MCF 10A (cell line): ENCODE data around the gene SPATA13. TPM values are rescaled to one million over a fixed set of nuclear protein-coding genes. Genes with fewer than 3 reads are reported as not detected.
"Not testable (repeated sequence)": the region's sequence is repeated elsewhere in the genome, so short reads cannot be mapped to it uniquely, and the experiment has no call there.

ENCODE experiments used
- BruUV-seq: library from RNA; stranded (reverse); fragments of 400-500 nt; replicated peaks from 2 replicates; lab custom pipeline; 2021; lab: Mats Ljungman, UMichigan
- CTCF ChIA-PET: fragments of 300-600 bp; sonication (Branson Sonifier 250); formaldehyde crosslinking; extraction: SDS; loops from one replicate; lab custom pipeline; 2021; ENCODE audit warnings: antibody characterized with exemption, inconsistent platforms; lab: Yijun Ruan, JAX
- POLR2A ChIA-PET: fragments of 300-600, 350-650 bp; sonication (Branson Sonifier 250); formaldehyde crosslinking; extraction: SDS; loops from one replicate; lab custom pipeline; 2020; ENCODE audit warnings: antibody characterized with exemption, inconsistent platforms; lab: Yijun Ruan, JAX
- DNase-seq: peaks from one replicate; pipeline ENCODE4 v3.0.0-alpha.2; 2018; ENCODE audit not compliant: unreplicated experiment
- H3K27ac Mint-ChIP-seq: one replicate; pipeline ENCODE4 v1.8.0; 2022; ENCODE audit warnings: mild to moderate bottlenecking, low read depth, mixed read lengths; ENCODE audit not compliant: unreplicated experiment
- H3K27me3 Mint-ChIP-seq: one replicate; pipeline ENCODE4 v1.8.0; 2022; ENCODE audit warnings: mixed read lengths; ENCODE audit not compliant: insufficient read depth, unreplicated experiment
- H3K36me3 Mint-ChIP-seq: one replicate; pipeline ENCODE4 v1.8.0; 2022; ENCODE audit warnings: mild to moderate bottlenecking, moderate library complexity, mixed read lengths; ENCODE audit not compliant: insufficient read depth, unreplicated experiment
- H3K4me1 Mint-ChIP-seq: one replicate; pipeline ENCODE4 v1.8.0; 2022; ENCODE audit warnings: mixed read lengths; ENCODE audit not compliant: insufficient read depth, unreplicated experiment
- H3K4me3 Mint-ChIP-seq: one replicate; pipeline ENCODE4 v1.8.0; 2022; ENCODE audit warnings: mild to moderate bottlenecking, moderate library complexity, mixed read lengths; ENCODE audit not compliant: unreplicated experiment
- H3K9me3 Mint-ChIP-seq: one replicate; pipeline ENCODE4 v1.8.0; 2022; ENCODE audit warnings: mixed read lengths; ENCODE audit not compliant: unreplicated experiment
- CTCF ChIP-seq: fragments of 200-600 bp; IDR thresholded peaks from one replicate; pipeline ENCODE4 v1.8.0; 2022; ENCODE audit warnings: antibody characterized with exemption, mild to moderate bottlenecking; ENCODE audit not compliant: unreplicated experiment
- intact Hi-C: fragments of 100-400 bp; cut with micrococcal nuclease; formaldehyde crosslinking; loops from 2 replicates; pipeline ENCODE4 v1.14.1; 2022
- total RNA-seq: library from RNA; stranded (reverse); gene quantifications from 2 replicates; pipeline ENCODE4 v1.2.3, GENCODE V29; 2022

The SPATA13 gene
- total RNA-seq, 1 experiment from 2014 or later: 2.2 TPM

GRCh38 chr13:24323036-24323738, 162.7 kb downstream of the SPATA13 start:
- intact Hi-C loops: loop anchor here (10.0 kb wide), 1 partner anchor 232 kb away; no protein-coding TSS in a partner anchor
- DNase-seq: no peak
- no TSS peak for BruUV-seq
- no peak overlapping the region for H3K4me3 Mint-ChIP-seq
- no peak overlapping the region for H3K27ac Mint-ChIP-seq
- H3K9me3 Mint-ChIP-seq: no peaks in the 10 kb centered on the region
- POLR2A ChIA-PET: interaction anchor here (0.6 kb wide), 1 partner anchor 616 kb away, joined by 3 read pairs; no protein-coding TSS in a partner anchor
- H3K4me1 Mint-ChIP-seq: no peaks in the 10 kb centered on the region
- no peaks in the 10 kb centered on the region for H3K27me3 Mint-ChIP-seq
- CTCF ChIA-PET: interaction anchor here (0.8 kb wide), 1 partner anchor 235 kb away, joined by 3 read pairs; no protein-coding TSS in a partner anchor
- H3K36me3 Mint-ChIP-seq: no peaks in the 10 kb centered on the region
- TF ChIP-seq CTCF: no peak

- no TSS peak for BruUV-seq
- intact Hi-C loops: loop anchor here (10.0 kb wide), 1 partner anchor 231 kb away; no protein-coding TSS in a partner anchor
- Mint-ChIP-seq H3K27ac (no peak overlapping the region), H3K4me1 (no peaks in the 10 kb centered on the region), H3K27me3 (no peaks in the 10 kb centered on the region), H3K4me3 (no peak overlapping the region), H3K9me3 (no peaks in the 10 kb centered on the region), H3K36me3 (no peaks in the 10 kb centered on the region)
- TF ChIP-seq CTCF: no peak
- DNase-seq: no peak
- ChIA-PET POLR2A (no interaction called here), CTCF (no interaction called here)
These were observed 163.2 kb downstream of the SPATA13 start for GRCh38 chr13:24323739-24324075.

GRCh38 chr13:24327598-24327997, 167.1 kb downstream of the SPATA13 start:
- BruUV-seq, H3K9me3 Mint-ChIP-seq, DNase-seq, CTCF ChIA-PET, POLR2A ChIA-PET, H3K4me3 Mint-ChIP-seq, H3K27me3 Mint-ChIP-seq, H3K36me3 Mint-ChIP-seq, H3K27ac Mint-ChIP-seq, H3K4me1 Mint-ChIP-seq: not testable (repeated sequence)
- intact Hi-C loops: loop anchor here (10.0 kb wide), 1 partner anchor 227 kb away; no protein-coding TSS in a partner anchor

GRCh38 chr13:24328145-24328544, 167.6 kb downstream of the SPATA13 start:
- no peak overlapping the region for H3K4me3 Mint-ChIP-seq
- no peaks in the 10 kb centered on the region for H3K4me1 Mint-ChIP-seq
- no peaks in the 10 kb centered on the region for H3K9me3 Mint-ChIP-seq
- CTCF ChIA-PET: no interaction called here
- POLR2A ChIA-PET: no interaction called here
- H3K27ac Mint-ChIP-seq: no peak overlapping the region
- H3K27me3 Mint-ChIP-seq: peaks cover 14% of the 10 kb centered on the region
- DNase-seq: no peak
- no TSS peak for BruUV-seq
- H3K36me3 Mint-ChIP-seq: no peaks in the 10 kb centered on the region
- TF ChIP-seq CTCF: no peak
- intact Hi-C loops: loop anchor here (10.0 kb wide), 1 partner anchor 227 kb away; no protein-coding TSS in a partner anchor
